GM19438 (cell line): ENCODE data around the gene GTPBP6.

Experiments
- ATAC-seq: cut with Tn5 transposase; IDR thresholded peaks from one replicate; pipeline ENCODE4 v1.9.1; 2021; ENCODE audit warnings: low read depth; ENCODE audit not compliant: unreplicated experiment

GTPBP6 gene, protein sequence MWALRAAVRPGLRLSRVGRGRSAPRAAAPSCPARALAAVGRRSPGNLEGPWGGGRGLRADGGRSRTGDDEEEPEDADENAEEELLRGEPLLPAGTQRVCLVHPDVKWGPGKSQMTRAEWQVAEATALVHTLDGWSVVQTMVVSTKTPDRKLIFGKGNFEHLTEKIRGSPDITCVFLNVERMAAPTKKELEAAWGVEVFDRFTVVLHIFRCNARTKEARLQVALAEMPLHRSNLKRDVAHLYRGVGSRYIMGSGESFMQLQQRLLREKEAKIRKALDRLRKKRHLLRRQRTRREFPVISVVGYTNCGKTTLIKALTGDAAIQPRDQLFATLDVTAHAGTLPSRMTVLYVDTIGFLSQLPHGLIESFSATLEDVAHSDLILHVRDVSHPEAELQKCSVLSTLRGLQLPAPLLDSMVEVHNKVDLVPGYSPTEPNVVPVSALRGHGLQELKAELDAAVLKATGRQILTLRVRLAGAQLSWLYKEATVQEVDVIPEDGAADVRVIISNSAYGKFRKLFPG

DNA sequence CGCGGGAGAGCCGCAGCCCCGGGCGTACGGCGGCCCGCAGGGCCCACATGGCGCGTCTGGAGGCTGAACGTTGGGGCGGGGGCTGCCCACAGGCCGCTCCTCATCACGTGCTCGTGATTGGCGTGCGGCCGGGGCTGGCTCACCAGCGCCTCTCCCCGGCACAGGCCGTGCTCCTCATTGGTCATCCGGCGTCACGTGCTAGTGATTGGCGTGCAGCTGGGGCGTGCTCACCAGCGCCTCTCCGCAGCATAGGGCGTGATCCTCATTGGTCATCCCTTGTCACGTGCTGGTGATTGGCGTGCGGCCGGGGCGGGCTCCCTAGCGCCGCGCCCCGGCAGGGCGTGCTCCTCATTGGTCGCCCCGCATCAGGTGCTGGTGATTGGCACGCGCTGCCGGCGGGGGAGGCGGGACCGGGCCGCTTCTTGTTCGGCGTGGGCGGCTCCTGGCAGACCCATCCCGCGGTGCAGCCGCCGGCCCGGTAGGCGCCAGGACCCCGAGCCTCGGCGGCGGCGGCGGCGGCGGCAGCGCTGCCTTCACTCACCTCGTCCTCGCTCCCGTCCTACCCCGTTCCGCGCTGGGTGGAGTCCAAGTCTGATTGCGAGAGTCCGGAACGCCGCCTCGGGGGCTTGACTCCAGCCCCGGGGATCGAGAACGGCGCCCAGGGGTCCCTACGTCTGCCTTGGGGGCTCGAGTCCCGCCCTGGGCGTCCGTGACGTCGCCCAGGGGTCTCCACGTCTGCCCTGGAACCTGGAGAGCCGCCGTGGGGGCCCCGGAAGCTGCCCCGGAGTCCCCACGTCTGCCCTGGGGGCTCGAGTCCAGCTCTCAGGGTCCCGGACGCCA lies at the start of gene GTPBP6:
TSS of gene GTPBP6 (minus strand) at position 58 of the 840 bp plus-strand sequence. CDS start at position 49, 9 bp downstream.
- ATAC-seq, result peak; percentile 76

DNA sequence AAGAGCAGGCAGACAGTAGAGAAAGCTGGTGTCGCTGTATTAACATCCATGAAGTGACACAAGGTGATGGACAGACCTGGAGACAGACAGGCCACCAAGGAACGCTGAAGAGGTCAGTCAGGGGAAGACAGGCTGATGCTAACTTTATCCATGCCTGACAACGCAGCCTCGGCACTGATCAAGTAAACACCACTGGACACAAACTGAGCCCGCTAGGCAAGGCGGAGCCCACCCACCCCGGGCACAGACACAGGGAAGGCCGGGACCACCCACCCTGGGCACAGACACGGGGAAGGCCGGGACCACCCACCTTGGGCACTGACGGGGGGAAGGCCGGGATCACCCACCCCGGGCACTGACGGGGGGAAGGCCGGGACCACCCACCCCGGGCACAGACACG lies 49.3 kb upstream of the GTPBP6 start:
- no peak for ATAC-seq

- no peak for ATAC-seq
Observed at GRCh38 chrX:367349-367748, 48.8 kb upstream of the GTPBP6 start.

DNA sequence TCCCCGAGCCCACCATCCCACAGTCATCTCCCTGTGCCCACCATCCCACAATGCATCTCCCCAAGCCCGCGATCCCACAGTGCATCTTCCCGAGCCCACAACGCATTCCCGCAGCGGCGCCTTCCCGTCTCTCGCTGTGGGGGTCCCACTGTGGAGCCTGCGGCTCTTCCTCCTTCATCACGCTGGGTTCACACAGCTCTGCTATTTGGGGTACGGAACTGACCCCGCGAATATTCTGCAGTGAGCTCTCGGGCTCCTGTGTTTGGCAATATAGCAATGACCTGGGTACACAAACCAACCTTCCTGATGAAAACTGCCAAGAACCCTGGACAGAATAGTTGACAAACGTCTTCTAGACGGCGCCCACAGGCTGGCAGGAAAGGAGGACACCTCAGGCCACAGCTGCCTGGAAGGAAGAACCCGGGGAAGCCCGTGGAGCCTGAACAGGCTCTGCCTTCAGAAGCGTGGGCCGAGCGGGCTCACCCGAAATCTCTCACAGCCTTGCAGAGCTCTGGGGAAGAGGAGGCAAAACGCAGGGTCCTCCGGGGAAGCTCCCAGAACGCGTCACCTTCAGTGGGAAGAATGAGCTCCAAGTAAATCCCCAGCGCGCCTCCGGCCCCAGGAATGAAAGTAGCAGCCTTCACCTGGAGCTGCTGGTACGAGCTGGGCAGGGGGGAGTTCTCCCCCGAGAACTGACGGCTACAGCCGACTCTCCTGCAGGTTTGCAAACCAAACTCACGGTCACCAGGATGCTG lies 45.2 kb upstream of the GTPBP6 start:
- ATAC-seq, result no peak

GRCh38 chrX:362937-363620 lies 44.5 kb upstream of the GTPBP6 start:
- no peak for ATAC-seq

DNA sequence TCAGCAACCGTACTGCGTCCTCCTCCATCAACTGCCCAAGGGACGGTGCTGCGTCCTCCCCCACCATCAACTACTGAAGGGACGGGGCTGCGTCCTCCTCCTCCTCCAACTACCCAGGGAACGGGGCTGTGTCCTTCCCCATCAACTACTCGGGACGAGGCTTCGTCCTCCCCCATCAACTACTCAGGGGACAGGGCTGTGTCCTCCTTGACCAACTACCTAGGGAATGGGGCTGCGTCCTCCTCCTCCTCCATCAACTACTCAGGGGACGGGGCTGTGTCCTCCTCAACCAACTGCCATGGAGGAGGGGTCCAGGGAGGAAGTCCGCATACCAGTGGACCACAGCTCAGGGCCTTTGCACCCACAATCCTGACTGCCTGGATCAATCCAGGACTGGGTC lies 43.8 kb upstream of the GTPBP6 start:
- ATAC-seq, result no peak

GRCh38 chrX:361231-362145 lies 42.9 kb upstream of the GTPBP6 start:
- ATAC-seq, result no peak

DNA sequence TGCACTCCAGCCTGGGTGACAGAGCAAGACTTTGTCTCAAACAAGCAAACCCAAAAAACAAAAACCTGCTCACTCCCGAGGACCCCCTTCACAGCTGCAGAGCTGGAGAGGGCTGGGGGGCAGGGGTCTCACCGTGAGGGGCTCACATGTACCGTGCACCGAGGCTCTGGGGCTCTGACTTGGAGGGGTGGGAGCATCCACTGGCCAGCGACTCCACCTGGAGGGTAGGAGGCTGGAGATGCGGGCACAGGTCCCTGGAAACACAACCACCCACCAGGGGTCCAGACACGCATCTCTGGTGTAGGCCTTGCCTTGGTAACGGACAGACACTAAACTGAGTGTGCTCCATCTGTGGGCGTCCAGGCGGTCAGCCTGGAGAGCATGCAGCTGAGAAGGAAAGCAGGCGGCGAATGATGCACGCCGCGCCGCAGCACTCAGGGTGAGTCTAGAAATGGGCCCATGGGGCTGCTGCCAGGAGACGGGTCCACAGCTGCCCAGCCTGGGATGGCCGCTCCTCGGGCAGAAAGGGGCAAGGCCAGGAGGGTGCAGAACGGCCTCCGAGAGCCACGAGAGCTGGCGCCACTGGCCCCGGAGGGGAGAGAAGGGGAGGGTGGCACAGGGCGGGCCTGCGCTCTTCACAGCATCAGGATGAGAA lies 42.0 kb upstream of the GTPBP6 start:
- no peak for ATAC-seq

- no peak for ATAC-seq
Observed at GRCh38 chrX:358651-359143, 40.1 kb upstream of the GTPBP6 start.

GRCh38 chrX:357693-358471 lies 39.3 kb upstream of the GTPBP6 start:
- no peak for ATAC-seq

- ATAC-seq, result no peak
Observed at GRCh38 chrX:357035-357692, 38.6 kb upstream of the GTPBP6 start.

GRCh38 chrX:356385-357034 lies 37.9 kb upstream of the GTPBP6 start:
- ATAC-seq, result no peak

GRCh38 chrX:355329-356050 lies 36.9 kb upstream of the GTPBP6 start:
- ATAC-seq, result no peak

DNA sequence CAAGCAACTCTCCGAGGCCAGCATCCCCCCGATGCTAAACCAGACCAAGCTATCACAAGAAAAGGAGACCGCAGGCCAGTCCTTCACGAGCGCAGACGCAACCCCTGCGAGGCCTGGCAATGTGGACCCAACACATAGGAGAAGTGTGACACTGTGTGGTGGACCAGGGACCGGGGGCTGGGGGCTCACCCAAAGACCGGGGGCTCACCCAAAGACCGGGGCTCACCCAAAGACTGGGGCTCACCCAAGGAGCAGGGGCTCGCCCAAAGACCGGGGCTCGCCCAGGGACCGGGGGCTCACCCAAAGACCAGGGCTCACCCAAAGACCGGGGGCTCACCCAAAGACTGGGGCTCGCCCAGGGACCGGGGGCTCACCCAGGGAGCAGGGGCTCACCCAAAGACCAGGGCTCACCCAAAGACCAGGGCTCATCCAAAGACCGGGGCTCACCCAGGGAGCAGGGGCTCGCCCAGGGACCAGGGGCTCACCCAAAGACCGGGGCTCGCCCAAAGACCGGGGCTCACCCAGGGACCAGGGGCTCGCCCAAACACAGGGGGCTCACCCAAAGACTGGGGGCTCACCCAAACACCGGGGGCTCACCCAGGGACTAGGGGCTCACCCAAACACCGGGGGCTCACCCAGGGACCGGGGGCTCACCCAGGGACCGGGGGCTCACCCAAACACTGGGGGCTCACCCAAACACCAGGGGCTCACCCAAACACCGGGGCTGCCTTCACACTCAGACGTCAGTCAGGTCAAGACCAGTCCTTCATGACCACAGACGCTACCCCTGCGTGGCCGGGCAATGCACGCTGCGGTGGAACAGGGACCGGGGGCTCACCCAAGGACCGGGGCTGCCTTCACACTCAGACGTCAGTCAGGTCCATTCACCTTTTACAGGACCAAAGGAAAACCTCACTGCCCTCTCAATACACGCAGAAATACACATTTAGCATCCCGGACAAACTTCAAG lies 35.3 kb upstream of the GTPBP6 start:
- ATAC-seq, result no peak
